ENCODE results near the gene TRMT44.

Gene TRMT44

GRCh38 chr4:8409264-8410065 lies 31.1 kb upstream of the TRMT44 start:
- ATAC-seq: peak; percentile 57
- TF ChIP-seq TOX (CRISPR knock-in tag; IDR thresholded peaks at IDR 0.05; ENCODE audit: borderline replicate concordance) (no peak), TCF4 (CRISPR knock-in tag; IDR thresholded peaks at IDR 0.05; ENCODE audit: borderline replicate concordance) (no peak), ARNTL (CRISPR knock-in tag; IDR thresholded peaks at IDR 0.05; ENCODE audit: borderline replicate concordance, low read depth) (no peak)

GRCh38 chr4:8410066-8410625 lies 30.4 kb upstream of the TRMT44 start:
- no peak for TF ChIP-seq CSRNP3 (CRISPR knock-in tag; IDR thresholded peaks at IDR 0.05)
- no peak for TF ChIP-seq POU6F1 (CRISPR knock-in tag; IDR thresholded peaks at IDR 0.05; ENCODE audit: borderline replicate concordance, low read depth)
- no peak for TF ChIP-seq ESRRG (CRISPR knock-in tag; IDR thresholded peaks at IDR 0.05)
- no peak for TF ChIP-seq RARB (CRISPR knock-in tag; IDR thresholded peaks at IDR 0.05)
- no peak for TF ChIP-seq ARNTL (CRISPR knock-in tag; IDR thresholded peaks at IDR 0.05; ENCODE audit: borderline replicate concordance, low read depth)
- no peak for TF ChIP-seq TSHZ2 (CRISPR knock-in tag; IDR thresholded peaks at IDR 0.05)
- no peak for TF ChIP-seq PPARA (CRISPR knock-in tag; IDR thresholded peaks at IDR 0.05; ENCODE audit: borderline replicate concordance)
- TF ChIP-seq CREB5 (CRISPR knock-in tag; IDR thresholded peaks at IDR 0.05; ENCODE audit: low read depth): no peak
- TF ChIP-seq TOX (CRISPR knock-in tag; IDR thresholded peaks at IDR 0.05; ENCODE audit: borderline replicate concordance): no peak
- TF ChIP-seq OSR1 (CRISPR knock-in tag; IDR thresholded peaks at IDR 0.05): no peak
- no peak for TF ChIP-seq ZNF70 (CRISPR knock-in tag; IDR thresholded peaks at IDR 0.05)
- no peak for TF ChIP-seq ISL1 (CRISPR knock-in tag; IDR thresholded peaks at IDR 0.05)
- TF ChIP-seq BACH2 (CRISPR knock-in tag; IDR thresholded peaks at IDR 0.05; ENCODE audit: borderline replicate concordance): no peak
- no peak for TF ChIP-seq ZNF8 (CRISPR knock-in tag; IDR thresholded peaks at IDR 0.05)
- no peak for TF ChIP-seq ZFP30 (CRISPR knock-in tag; IDR thresholded peaks at IDR 0.05)
- no peak for TF ChIP-seq SNAI2 (CRISPR knock-in tag; IDR thresholded peaks at IDR 0.05)
- no peak for TF ChIP-seq ZNF565 (CRISPR knock-in tag; conservative IDR thresholded peaks at IDR 0.05; ENCODE audit: low read depth)
- no peak for TF ChIP-seq GLIS3 (CRISPR knock-in tag; IDR thresholded peaks at IDR 0.05)
- no peak for TF ChIP-seq ZC3H10 (CRISPR knock-in tag; IDR thresholded peaks at IDR 0.05)
- ATAC-seq: no peak

GRCh38 chr4:8410641-8411271 lies 29.8 kb upstream of the TRMT44 start:
- TF ChIP-seq TCF4 (CRISPR knock-in tag; IDR thresholded peaks at IDR 0.05; ENCODE audit: borderline replicate concordance): no peak
- TF ChIP-seq OSR1 (CRISPR knock-in tag; IDR thresholded peaks at IDR 0.05): no peak
- no peak for TF ChIP-seq ARNTL (CRISPR knock-in tag; IDR thresholded peaks at IDR 0.05; ENCODE audit: borderline replicate concordance, low read depth)
- no peak for TF ChIP-seq TSHZ2 (CRISPR knock-in tag; IDR thresholded peaks at IDR 0.05)
- no peak for TF ChIP-seq ZNF8 (CRISPR knock-in tag; IDR thresholded peaks at IDR 0.05)

More at GRCh38 chr4:8410641-8411271, 29.8 kb upstream of the TRMT44 start:
- peak; percentile 91 for ATAC-seq
